Calu3 (cell line): Measurements from ENCODE around the gene ATP13A3. TPM values are rescaled to one million over a fixed set of nuclear protein-coding genes. Genes with fewer than 3 reads are reported as not detected.

ENCODE experiments used
- BruUV-seq: library from RNA; stranded (reverse); fragments of 400-500 nt; replicated peaks from 2 replicates; lab custom pipeline; 2021; lab: Mats Ljungman, UMichigan
- CTCF ChIA-PET: fragments of 300-600 bp; sonication (Branson Sonifier 250); formaldehyde crosslinking; loops from one replicate; lab custom pipeline; 2022; ENCODE audit warnings: antibody characterized with exemption; lab: Charles Lee
- DNase-seq: peaks from one replicate; pipeline ENCODE4 v3.0.0; 2022
- H3K27ac Mint-ChIP-seq: one replicate; pipeline ENCODE4 v1.8.0; 2022; ENCODE audit warnings: mixed read lengths; ENCODE audit not compliant: unreplicated experiment
- H3K27me3 Mint-ChIP-seq: one replicate; pipeline ENCODE4 v1.8.0; 2022; ENCODE audit warnings: mixed read lengths; ENCODE audit not compliant: unreplicated experiment
- H3K36me3 Mint-ChIP-seq: one replicate; pipeline ENCODE4 v1.8.0; 2022; ENCODE audit warnings: mild to moderate bottlenecking, moderate library complexity, mixed read lengths; ENCODE audit not compliant: insufficient read depth, unreplicated experiment
- H3K4me1 Mint-ChIP-seq: one replicate; pipeline ENCODE4 v1.8.0; 2022; ENCODE audit warnings: mild to moderate bottlenecking, low read depth, mixed read lengths; ENCODE audit not compliant: unreplicated experiment
- H3K4me3 Mint-ChIP-seq: one replicate; pipeline ENCODE4 v1.8.0; 2022; ENCODE audit warnings: mild to moderate bottlenecking, low read depth, moderate library complexity, mixed read lengths; ENCODE audit not compliant: unreplicated experiment
- H3K9me3 Mint-ChIP-seq: one replicate; pipeline ENCODE4 v1.8.0; 2022; ENCODE audit warnings: low read depth, mixed read lengths; ENCODE audit not compliant: unreplicated experiment
- intact Hi-C: fragments of 100-400 bp; cut with micrococcal nuclease; formaldehyde crosslinking; loops from one replicate; pipeline ENCODE4 v1.10.0; 2022; ENCODE audit not compliant: unreplicated experiment
- total RNA-seq: library from RNA; stranded (reverse); gene quantifications from 2 replicates; pipeline ENCODE4 v1.2.3, GENCODE V29; 2022
- TF ChIP-seq, protein P1 (sequence below): fragments of 200-600 bp; IDR thresholded peaks from one replicate; pipeline ENCODE4 v1.8.0; 2022; ENCODE audit warnings: antibody characterized with exemption; ENCODE audit not compliant: unreplicated experiment

Gene ATP13A3
- total RNA-seq, 1 experiment from 2014 or later: 229 TPM

GRCh38 chr3:194492001-194492400 is 5.2 kb upstream of the ATP13A3 start:
- Mint-ChIP-seq H3K9me3 (no peaks in the 10 kb centered on the region), H3K27me3 (no peaks in the 10 kb centered on the region), H3K4me1 (peaks cover 62% of the 10 kb centered on the region), H3K36me3 (peaks cover 20% of the 10 kb centered on the region), H3K27ac (no peak overlapping the region), H3K4me3 (no peak overlapping the region)
- no peak for DNase-seq
- TF ChIP-seq, protein P1, sequence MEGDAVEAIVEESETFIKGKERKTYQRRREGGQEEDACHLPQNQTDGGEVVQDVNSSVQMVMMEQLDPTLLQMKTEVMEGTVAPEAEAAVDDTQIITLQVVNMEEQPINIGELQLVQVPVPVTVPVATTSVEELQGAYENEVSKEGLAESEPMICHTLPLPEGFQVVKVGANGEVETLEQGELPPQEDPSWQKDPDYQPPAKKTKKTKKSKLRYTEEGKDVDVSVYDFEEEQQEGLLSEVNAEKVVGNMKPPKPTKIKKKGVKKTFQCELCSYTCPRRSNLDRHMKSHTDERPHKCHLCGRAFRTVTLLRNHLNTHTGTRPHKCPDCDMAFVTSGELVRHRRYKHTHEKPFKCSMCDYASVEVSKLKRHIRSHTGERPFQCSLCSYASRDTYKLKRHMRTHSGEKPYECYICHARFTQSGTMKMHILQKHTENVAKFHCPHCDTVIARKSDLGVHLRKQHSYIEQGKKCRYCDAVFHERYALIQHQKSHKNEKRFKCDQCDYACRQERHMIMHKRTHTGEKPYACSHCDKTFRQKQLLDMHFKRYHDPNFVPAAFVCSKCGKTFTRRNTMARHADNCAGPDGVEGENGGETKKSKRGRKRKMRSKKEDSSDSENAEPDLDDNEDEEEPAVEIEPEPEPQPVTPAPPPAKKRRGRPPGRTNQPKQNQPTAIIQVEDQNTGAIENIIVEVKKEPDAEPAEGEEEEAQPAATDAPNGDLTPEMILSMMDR: no peak
- BruUV-seq: no TSS peak
- intact Hi-C loops: no loop called here
- CTCF ChIA-PET: no interaction called here

DNA sequence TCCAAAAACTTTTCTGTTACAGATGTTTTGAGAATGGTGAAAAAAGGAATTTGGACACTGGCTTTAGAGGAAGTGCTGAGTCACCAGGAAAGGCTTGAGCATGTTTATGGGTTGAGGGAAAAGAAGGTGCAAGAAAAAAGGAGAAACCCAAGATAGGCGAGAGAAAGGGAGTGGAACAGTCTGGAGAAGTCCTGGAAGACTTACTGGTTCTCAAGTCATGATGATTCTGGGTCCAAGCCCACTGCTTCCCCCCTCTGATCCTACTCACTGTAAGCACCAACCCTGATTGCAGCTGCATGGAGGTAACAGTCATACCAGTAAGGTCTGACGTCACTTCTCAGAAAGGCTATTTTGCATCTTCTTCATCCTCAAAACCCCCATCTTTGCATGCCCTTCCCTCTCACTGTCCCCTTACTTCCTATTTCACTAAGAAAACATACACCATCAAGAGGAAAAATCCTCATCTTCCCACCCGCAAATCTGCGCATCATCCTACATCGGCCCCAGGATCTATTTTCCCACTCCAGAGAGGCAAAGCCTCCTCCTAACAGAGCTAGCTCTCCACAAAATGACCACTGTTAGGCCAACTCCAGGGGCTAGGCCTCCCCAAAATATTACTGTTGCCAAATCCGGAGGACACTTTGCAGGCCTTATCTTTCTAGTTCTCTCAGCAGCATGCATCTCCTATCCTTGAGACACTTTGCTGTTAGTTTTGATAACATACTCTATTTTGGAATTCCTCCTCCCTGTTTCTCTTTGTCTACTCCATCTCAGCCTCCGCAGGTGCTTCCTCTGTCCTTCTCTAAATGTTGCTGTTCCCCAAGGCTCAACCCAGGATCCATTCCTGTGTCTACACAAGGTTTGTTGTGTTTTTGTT is 3.2 kb upstream of the ATP13A3 start:
- H3K9me3 Mint-ChIP-seq: no peaks in the 10 kb centered on the region
- no TSS peak for BruUV-seq
- H3K4me1 Mint-ChIP-seq: peaks cover 48% of the 10 kb centered on the region
- H3K27me3 Mint-ChIP-seq: no peaks in the 10 kb centered on the region
- no peak overlapping the region for H3K4me3 Mint-ChIP-seq
- intact Hi-C loops: loop anchor here (5.0 kb wide), 1 partner anchor 32 kb away; no protein-coding TSS in a partner anchor
- CTCF ChIA-PET: interaction anchor here (0.6 to 1.7 kb wide), 4 partner anchors 27 to 104 kb away, joined by 3 to 5 read pairs (median 3); no protein-coding TSS in a partner anchor
- no peak for DNase-seq
- no peak overlapping the region for H3K27ac Mint-ChIP-seq
- H3K36me3 Mint-ChIP-seq: peaks cover 39% of the 10 kb centered on the region
- TF ChIP-seq, protein P1: no peak

GRCh38 chr3:194488055-194488742 is 1.4 kb upstream of the ATP13A3 start:
- Mint-ChIP-seq H3K4me1 (peaks cover 34% of the 10 kb centered on the region), H3K36me3 (peaks cover 45% of the 10 kb centered on the region), H3K27me3 (no peaks in the 10 kb centered on the region), H3K9me3 (no peaks in the 10 kb centered on the region), H3K4me3 (peak overlapping the region; percentile 80), H3K27ac (peak overlapping the region; percentile 52)
- CTCF ChIA-PET: interaction anchor here (0.6 to 1.7 kb wide), 7 partner anchors 16 to 106 kb away, joined by 3 to 5 read pairs (median 3); no protein-coding TSS in a partner anchor
- TF ChIP-seq, protein P1: no peak
- DNase-seq: peak; percentile 28
- intact Hi-C loops: loop anchor here (5.0 kb wide), 1 partner anchor 34 kb away; no protein-coding TSS in a partner anchor
- BruUV-seq: no TSS peak

DNA sequence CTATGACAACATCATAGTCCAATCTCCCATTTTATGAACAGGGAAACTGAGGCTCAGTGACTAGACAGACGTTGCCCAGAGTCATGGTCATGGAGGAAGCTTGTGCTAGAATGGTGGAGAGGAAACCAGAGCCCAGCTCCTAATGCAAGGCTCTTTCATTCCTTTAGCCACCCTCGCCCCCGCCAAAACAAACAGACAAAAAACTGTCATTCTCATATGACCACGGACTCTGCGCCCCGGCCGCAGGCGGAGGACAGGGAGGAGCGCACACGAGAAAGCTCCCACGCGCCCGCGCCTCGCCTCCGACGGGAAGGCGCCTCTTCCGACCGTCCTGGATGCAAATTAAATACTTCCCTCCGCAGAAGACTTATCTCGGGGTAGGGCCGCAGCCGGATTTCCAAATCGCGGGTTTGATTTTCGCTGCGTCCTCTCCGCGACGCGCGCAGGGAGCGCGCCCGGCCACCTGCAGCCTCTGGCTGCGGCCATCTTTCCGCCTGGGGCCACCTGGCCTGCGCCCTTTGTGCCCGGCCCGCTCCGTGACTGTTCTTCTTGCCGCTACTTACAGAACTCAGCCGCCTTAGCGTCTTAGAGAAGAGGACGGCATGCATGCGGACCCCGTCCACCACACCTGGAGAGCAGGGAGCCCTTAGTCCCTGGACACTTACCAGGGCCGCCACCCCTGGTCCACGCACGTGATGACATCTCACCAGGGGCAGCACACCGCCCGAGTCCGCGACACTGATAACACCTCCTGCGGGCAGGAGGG is 670 bp upstream of the ATP13A3 start:
- H3K27me3 Mint-ChIP-seq: no peaks in the 10 kb centered on the region
- H3K27ac Mint-ChIP-seq: peak overlapping the region; percentile 52
- CTCF ChIA-PET: interaction anchor here (0.6 to 1.6 kb wide), 5 partner anchors 15 to 92 kb away, joined by 3 read pairs; no protein-coding TSS in a partner anchor
- BruUV-seq: TSS peak; percentile 78
- H3K36me3 Mint-ChIP-seq: peaks cover 49% of the 10 kb centered on the region
- TF ChIP-seq, protein P1: no peak
- H3K9me3 Mint-ChIP-seq: no peaks in the 10 kb centered on the region
- peaks cover 38% of the 10 kb centered on the region for H3K4me1 Mint-ChIP-seq
- intact Hi-C loops: loop anchor here (5.0 kb wide), 1 partner anchor 35 kb away; no protein-coding TSS in a partner anchor
- DNase-seq: peak; percentile 45
- H3K4me3 Mint-ChIP-seq: peak overlapping the region; percentile 80
